Activated CD4-positive, alpha-beta T cell treated with anti-CD3 and anti-CD28 coated beads for 36 hours (primary cell): ENCODE data around the gene ADI1. TPM values are rescaled to one million over a fixed set of nuclear protein-coding genes. Genes with fewer than 3 reads are reported as not detected.

Experiments used
- ATAC-seq: fragments of 200-7000 bp; cut with Tn5 transposase; one replicate; pipeline ENCODE4 v1.10.0; 2021; ENCODE audit warnings: mild to moderate bottlenecking, moderate library complexity
- CTCF ChIA-PET: fragments of 350-600 bp; sonication (Branson Sonifier 250); formaldehyde crosslinking; loops from one replicate; lab custom pipeline; 2021; ENCODE audit warnings: antibody characterized with exemption; lab: Charles Lee
- POLR2A ChIA-PET: fragments of 350-600 bp; sonication (Branson Sonifier 250); formaldehyde crosslinking; loops from one replicate; lab custom pipeline; 2021; ENCODE audit warnings: antibody characterized with exemption, inconsistent platforms; lab: Charles Lee
- DNase-seq: peaks from one replicate; pipeline ENCODE4 v3.0.0-alpha.2; 2020
- H3K27ac Mint-ChIP-seq: one replicate; pipeline ENCODE4 v1.8.0; 2021; ENCODE audit warnings: mixed read lengths
- H3K27me3 Mint-ChIP-seq: one replicate; pipeline ENCODE4 v1.8.0; 2021; ENCODE audit warnings: mixed read lengths
- H3K36me3 Mint-ChIP-seq: one replicate; pipeline ENCODE4 v1.8.0; 2021; ENCODE audit warnings: low read depth, mixed read lengths
- H3K4me1 Mint-ChIP-seq: one replicate; pipeline ENCODE4 v1.8.0; 2021; ENCODE audit warnings: mixed read lengths
- H3K4me3 Mint-ChIP-seq: one replicate; pipeline ENCODE4 v1.8.0; 2021; ENCODE audit warnings: mild to moderate bottlenecking, moderate library complexity, mixed read lengths
- H3K9me3 Mint-ChIP-seq: one replicate; pipeline ENCODE4 v1.8.0; 2021; ENCODE audit warnings: low read depth, mixed read lengths
- intact Hi-C, 2 experiments: fragments of 100-400 bp; cut with DNase I in 1 of 2; cut with micrococcal nuclease in 1 of 2; formaldehyde crosslinking; loops; one replicate each; pipeline versions ENCODE4 v1.14.2 to v1.15.1; 2022 to 2024; cut with DNase I, micrococcal nuclease
- total RNA-seq, 2 experiments: library from RNA; stranded (reverse); gene quantifications; one replicate each; pipeline ENCODE4 v1.2.3, GENCODE V29; 2021

Gene ADI1
- total RNA-seq, result 10 to 100 TPM; 32.3 to 33.3 TPM

DNA sequence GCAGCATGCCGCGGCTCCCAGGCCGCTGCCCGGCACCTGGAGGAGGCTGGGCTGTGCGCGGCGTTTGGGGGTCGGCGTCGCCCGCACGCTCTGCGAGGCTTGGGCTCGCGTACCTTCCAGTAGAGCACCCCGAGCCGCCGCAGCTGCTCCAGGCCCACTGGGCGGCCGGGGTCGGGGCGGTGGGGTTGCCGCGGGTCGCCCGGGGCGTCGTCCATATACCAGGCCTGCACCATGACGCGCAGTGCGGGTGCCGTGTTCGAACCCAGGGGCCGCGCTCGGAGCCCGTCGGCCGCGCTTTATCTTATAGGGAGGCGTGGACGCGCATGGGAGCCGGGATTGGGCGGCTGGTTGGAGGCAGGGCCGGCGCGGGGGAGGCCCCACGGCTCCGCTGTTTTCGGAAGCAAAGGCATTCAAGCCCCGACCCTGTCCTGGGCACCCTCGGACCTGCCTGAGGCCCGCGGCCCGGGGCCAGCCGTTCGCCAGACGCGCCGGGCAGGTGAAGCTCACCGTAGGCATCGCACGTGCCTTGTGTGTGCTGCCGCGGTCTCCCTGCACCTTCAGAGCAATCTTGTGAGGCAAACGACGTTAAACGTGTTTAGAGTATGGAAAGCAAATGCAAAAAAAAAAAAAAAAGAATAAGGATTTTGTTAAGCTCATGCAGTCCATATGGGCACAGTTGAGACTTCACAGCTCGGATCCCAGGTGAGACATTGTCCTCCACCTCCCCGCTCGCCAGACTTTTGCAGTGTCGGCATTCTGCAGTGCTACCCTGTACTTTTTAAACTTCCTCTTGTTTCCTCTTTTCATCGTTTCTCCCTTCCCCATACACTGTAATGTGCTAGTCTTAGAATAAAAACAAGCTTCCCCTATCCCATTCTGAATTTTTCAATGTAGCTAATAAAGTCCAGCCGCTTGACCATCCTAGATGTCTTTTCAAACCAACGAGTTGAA, at the start of gene ADI1:
Gene ADI1 (minus strand): TSS at position 277 of the 951 bp plus-strand sequence. CDS start 44 bp downstream, at position 233.
- ChIA-PET POLR2A (interaction anchor here (0.6 to 1.0 kb wide), 4 partner anchors 32 to 132 kb away, joined by 3 to 6 read pairs (median 5); partner anchors contain the start of gene RNASEH1), CTCF (no interaction called here)
- intact Hi-C loops, result loop anchor here (1.0 to 5.0 kb wide), 7 partner anchors 39 to 907 kb away; partner anchors contain the start of genes EIPR1 (in 2 of the 2), RNASEH1 (in 2 of the 2) and RPS7 (in 2 of the 2)
- DNase-seq (peak; percentile 91), ATAC-seq (peak; percentile 81)
- peak within 1 kb of the TSS; percentile 84 for H3K4me3 Mint-ChIP-seq
- peaks cover 23% of the 10 kb centered on the region for H3K36me3 Mint-ChIP-seq
- H3K4me1 Mint-ChIP-seq, result peaks cover 31% of the 10 kb centered on the region
- no peaks in the 10 kb centered on the region for H3K27me3 Mint-ChIP-seq
- peaks cover 9% of the 10 kb centered on the region for H3K9me3 Mint-ChIP-seq
- peak within 1 kb of the TSS; percentile 91 for H3K27ac Mint-ChIP-seq

DNA sequence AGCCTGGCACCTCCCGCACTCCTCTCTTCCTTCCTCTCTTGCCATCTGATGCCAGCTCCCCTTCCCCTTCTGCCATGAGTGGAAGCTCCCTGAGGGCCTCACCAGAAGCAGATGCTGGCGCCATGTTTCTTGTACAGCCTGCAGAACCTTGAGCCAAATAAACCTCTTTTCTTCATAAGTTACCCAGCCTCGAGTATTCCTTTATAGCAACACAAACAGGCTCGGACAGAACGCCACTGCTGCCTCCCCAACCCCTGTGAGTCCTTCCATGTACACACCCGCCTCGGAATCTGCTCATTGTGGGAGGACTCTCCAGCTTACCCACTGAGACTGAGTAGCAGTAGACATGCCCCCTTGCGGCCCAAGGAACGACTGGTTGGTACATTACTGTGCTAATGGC, 47.5 kb upstream of the ADI1 start:
- ATAC-seq, result no peak
- Mint-ChIP-seq H3K9me3 (no peaks in the 10 kb centered on the region), H3K4me3 (no peak overlapping the region), H3K27ac (no peak overlapping the region), H3K36me3 (peaks cover 3% of the 10 kb centered on the region), H3K4me1 (no peaks in the 10 kb centered on the region), H3K27me3 (no peaks in the 10 kb centered on the region)
- intact Hi-C loops, result no loop called here
- no peak for DNase-seq
- ChIA-PET POLR2A (no interaction called here), CTCF (no interaction called here)

DNA sequence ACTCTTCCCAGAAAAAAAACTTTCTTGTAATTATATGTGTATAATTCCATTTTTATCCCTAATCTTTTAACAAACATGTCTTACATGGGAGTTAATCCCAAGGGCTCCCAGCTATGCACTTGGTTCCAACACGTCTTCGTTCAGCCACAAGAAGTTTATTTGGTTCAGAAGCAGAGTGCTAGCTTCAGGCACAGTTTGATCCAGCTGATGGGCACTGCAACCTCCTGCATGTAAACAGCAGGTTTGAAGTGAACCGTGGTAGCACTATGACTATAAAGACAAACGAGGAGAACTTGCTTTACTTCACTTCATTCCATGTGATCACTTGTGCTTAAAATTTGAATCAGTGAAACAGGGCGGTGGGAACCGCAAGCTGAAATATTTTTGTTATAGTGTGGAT, 45.8 kb upstream of the ADI1 start:
- ChIA-PET CTCF (no interaction called here), POLR2A (no interaction called here)
- Mint-ChIP-seq H3K27me3 (no peaks in the 10 kb centered on the region), H3K9me3 (no peaks in the 10 kb centered on the region), H3K4me3 (no peak overlapping the region), H3K27ac (no peak overlapping the region), H3K36me3 (peaks cover 14% of the 10 kb centered on the region), H3K4me1 (peaks cover 5% of the 10 kb centered on the region)
- DNase-seq, result no peak
- no peak for ATAC-seq
- intact Hi-C loops, result no loop called here

- CTCF ChIA-PET, result interaction anchor here (0.6 kb wide), 1 partner anchor 10 kb away, joined by 3 read pairs; no protein-coding TSS in a partner anchor
- intact Hi-C loops, result no loop called here
- Mint-ChIP-seq H3K4me1 (peaks cover 13% of the 10 kb centered on the region), H3K4me3 (no peak overlapping the region), H3K9me3 (no peaks in the 10 kb centered on the region), H3K36me3 (peaks cover 19% of the 10 kb centered on the region), H3K27ac (no peak overlapping the region), H3K27me3 (no peaks in the 10 kb centered on the region)
- ATAC-seq, result no peak
- no peak for DNase-seq
- POLR2A ChIA-PET, result no interaction called here
Observed at GRCh38 chr2:3563521-3563976, 44.2 kb upstream of the ADI1 start.

- peaks cover 52% of the 10 kb centered on the region for H3K36me3 Mint-ChIP-seq
- peaks cover 34% of the 10 kb centered on the region for H3K4me1 Mint-ChIP-seq
- peak within 1 kb of the TSS; percentile 91 for H3K4me3 Mint-ChIP-seq
- ATAC-seq (peak; percentile 99), DNase-seq (peak; percentile 99)
- no peaks in the 10 kb centered on the region for H3K9me3 Mint-ChIP-seq
- ChIA-PET POLR2A (interaction anchor here (0.5 to 2.0 kb wide), 11 partner anchors 15 to 193 kb away, joined by 3 to 22 read pairs (median 6); partner anchors contain the start of genes EIPR1 and RPS7), CTCF (interaction anchor here (0.8 to 1.3 kb wide), 6 partner anchors 15 to 116 kb away, joined by 3 to 5 read pairs (median 3); no protein-coding TSS in a partner anchor)
- intact Hi-C loops, result loop anchor here (1.0 kb wide), 6 partner anchors 17 to 945 kb away; partner anchors contain the start of genes ADI1 (in 2 of the 2), EIPR1 (in 2 of the 2) and RPS7 (in 2 of the 2)
- no peaks in the 10 kb centered on the region for H3K27me3 Mint-ChIP-seq
- H3K27ac Mint-ChIP-seq, result peak within 1 kb of the TSS; percentile 96
Observed at GRCh38 chr2:3558205-3559014, 39.1 kb upstream of the ADI1 start, which contains the start of gene RNASEH1. Gene RNASEH1 (minus strand): TSS chr2:3558333. CDS start chr2:3558260, 73 bp downstream.

GRCh38 chr2:3557639-3558204, 38.4 kb upstream of the ADI1 start:
- intact Hi-C loops, result loop anchor here (1.0 kb wide), 7 partner anchors 11 to 944 kb away; partner anchors contain the start of genes ADI1 (in 2 of the 2), EIPR1 (in 2 of the 2) and RPS7 (in 2 of the 2)
- no peak for DNase-seq

GRCh38 chr2:3553946-3554345, 34.6 kb upstream of the ADI1 start:
- ChIA-PET CTCF (interaction anchor here (2.7 kb wide), 1 partner anchor 11 kb away, joined by 6 read pairs; no protein-coding TSS in a partner anchor), POLR2A (interaction anchor here (0.5 kb wide), 1 partner anchor 29 kb away, joined by 7 read pairs; no protein-coding TSS in a partner anchor)
- Mint-ChIP-seq H3K27me3 (no peaks in the 10 kb centered on the region), H3K27ac (no peak overlapping the region), H3K36me3 (peaks cover 66% of the 10 kb centered on the region), H3K4me1 (peaks cover 21% of the 10 kb centered on the region), H3K9me3 (no peaks in the 10 kb centered on the region), H3K4me3 (no peak overlapping the region)
- DNase-seq, result no peak
- intact Hi-C loops, result no loop called here
- no peak for ATAC-seq

More at GRCh38 chr2:3557639-3558204, 38.4 kb upstream of the ADI1 start:
- peak; percentile 12 for ATAC-seq
- no peaks in the 10 kb centered on the region for H3K9me3 Mint-ChIP-seq
- H3K4me1 Mint-ChIP-seq, result peaks cover 34% of the 10 kb centered on the region
- CTCF ChIA-PET, result interaction anchor here (0.8 to 1.3 kb wide), 6 partner anchors 16 to 115 kb away, joined by 3 to 5 read pairs (median 3); no protein-coding TSS in a partner anchor
- POLR2A ChIA-PET, result interaction anchor here (0.6 to 2.0 kb wide), 8 partner anchors 18 to 180 kb away, joined by 3 to 22 read pairs (median 6); partner anchors contain the start of genes EIPR1 and RPS7
- H3K27me3 Mint-ChIP-seq, result no peaks in the 10 kb centered on the region
- H3K4me3 Mint-ChIP-seq, result peak overlapping the region; percentile 91
- H3K36me3 Mint-ChIP-seq, result peaks cover 53% of the 10 kb centered on the region
- peak overlapping the region; percentile 96 for H3K27ac Mint-ChIP-seq

GRCh38 chr2:3547915-3548314, 28.6 kb upstream of the ADI1 start:
- ATAC-seq, result no peak
- peaks cover 78% of the 10 kb centered on the region for H3K36me3 Mint-ChIP-seq
- intact Hi-C loops, result no loop called here
- CTCF ChIA-PET, result no interaction called here
- H3K9me3 Mint-ChIP-seq, result no peaks in the 10 kb centered on the region
- peak overlapping the region; percentile 15 for H3K27ac Mint-ChIP-seq
- no peaks in the 10 kb centered on the region for H3K27me3 Mint-ChIP-seq
- no peaks in the 10 kb centered on the region for H3K4me1 Mint-ChIP-seq
- H3K4me3 Mint-ChIP-seq, result no peak overlapping the region
- no peak for DNase-seq
- POLR2A ChIA-PET, result no interaction called here

DNA sequence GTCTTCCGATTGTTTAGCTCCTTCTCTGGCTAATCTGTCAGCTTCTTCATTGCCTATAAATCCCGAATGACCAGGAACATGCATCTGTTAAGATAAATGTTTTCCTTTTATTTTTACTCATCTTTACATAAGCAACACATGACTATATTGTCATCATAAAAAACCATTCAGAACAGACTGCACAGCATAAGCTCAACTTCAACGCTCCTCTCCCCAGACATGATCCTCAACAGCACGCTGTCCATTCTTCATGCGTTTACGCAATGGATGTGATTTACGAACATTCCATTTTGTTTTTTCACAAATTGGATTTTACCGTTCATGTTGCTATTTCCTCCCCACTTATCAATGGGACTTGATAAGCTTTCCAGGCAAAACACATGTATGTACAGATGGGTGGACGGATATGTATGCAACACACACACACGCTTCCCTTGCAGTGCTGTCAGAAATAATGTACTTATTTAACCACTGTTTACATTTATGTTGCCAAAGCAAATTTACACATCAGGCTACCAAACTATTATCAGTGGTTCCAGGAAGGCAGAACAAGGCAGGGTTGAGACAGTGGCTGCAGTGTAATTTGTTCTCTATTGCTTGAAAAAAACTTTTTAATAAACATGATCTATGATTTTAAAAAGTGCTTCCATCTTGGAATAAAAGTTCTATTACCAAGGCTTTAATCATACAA, 26.6 kb upstream of the ADI1 start:
- DNase-seq, result no peak
- intact Hi-C loops, result loop anchor here in 1 of 2 experiments (1.0 kb wide), 1 partner anchor 11 kb away; no protein-coding TSS in a partner anchor
- Mint-ChIP-seq H3K4me3 (no peak overlapping the region), H3K27me3 (no peaks in the 10 kb centered on the region), H3K36me3 (peaks cover 74% of the 10 kb centered on the region), H3K4me1 (no peaks in the 10 kb centered on the region), H3K27ac (no peak overlapping the region), H3K9me3 (no peaks in the 10 kb centered on the region)
- ChIA-PET POLR2A (no interaction called here), CTCF (no interaction called here)
- ATAC-seq, result no peak
